Fibroblast of the conjunctiva (primary cell): ENCODE data around the gene ZSCAN25.
"Not testable (repeated sequence)": the region's sequence is repeated elsewhere in the genome, so short reads cannot be mapped to it uniquely, and the experiment has no call there.

ENCODE experiments used
- DNase-seq: peaks from one replicate; pipeline ENCODE4 v3.0.0-alpha.2; 2010; ENCODE audit warnings: low read depth

ZSCAN25 gene

GRCh38 chr7:99645590-99645989, 28.8 kb downstream of the ZSCAN25 start:
- DNase-seq: no peak

GRCh38 chr7:99648843-99649242, 32.1 kb downstream of the ZSCAN25 start:
- DNase-seq: no peak

- DNase-seq: no peak
Measured at GRCh38 chr7:99651290-99651689, 34.5 kb downstream of the ZSCAN25 start.

- no peak for DNase-seq
Measured at GRCh38 chr7:99652671-99653070, 35.9 kb downstream of the ZSCAN25 start.

GRCh38 chr7:99653269-99653668, 36.5 kb downstream of the ZSCAN25 start:
- not testable (repeated sequence) for DNase-seq

GRCh38 chr7:99653754-99654153, 37.0 kb downstream of the ZSCAN25 start:
- no peak for DNase-seq

- not testable (repeated sequence) for DNase-seq
Measured at GRCh38 chr7:99654626-99655025, 37.9 kb downstream of the ZSCAN25 start.

GRCh38 chr7:99657879-99658278, 41.1 kb downstream of the ZSCAN25 start:
- not testable (repeated sequence) for DNase-seq

GRCh38 chr7:99665312-99666012, 48.7 kb downstream of the ZSCAN25 start:
- no peak for DNase-seq

- DNase-seq: no peak
Measured at GRCh38 chr7:99666013-99666395, 49.3 kb downstream of the ZSCAN25 start.

- no peak for DNase-seq
Measured at GRCh38 chr7:99667179-99667578, 50.4 kb downstream of the ZSCAN25 start.

- DNase-seq: no peak
Measured at GRCh38 chr7:99668541-99668940, 51.8 kb downstream of the ZSCAN25 start.

- DNase-seq: no peak
Measured at GRCh38 chr7:99669782-99670181, 53.0 kb downstream of the ZSCAN25 start.

- no peak for DNase-seq
Measured at GRCh38 chr7:99672573-99672972, 55.8 kb downstream of the ZSCAN25 start.

GRCh38 chr7:99674995-99675742, 58.4 kb downstream of the ZSCAN25 start:
- no peak for DNase-seq

- no peak for DNase-seq
Measured at GRCh38 chr7:99677013-99677647, 60.4 kb downstream of the ZSCAN25 start.

- DNase-seq: no peak
Measured at GRCh38 chr7:99677648-99678045, 60.9 kb downstream of the ZSCAN25 start.

GRCh38 chr7:99679032-99679399, 62.3 kb downstream of the ZSCAN25 start:
- DNase-seq: no peak

- DNase-seq: no peak
Measured at GRCh38 chr7:99679400-99680191, 62.9 kb downstream of the ZSCAN25 start, which contains the start of gene CYP3A5. CYP3A5 (minus strand) TSS chr7:99679996; CDS start chr7:99679896, 100 bp downstream.
